K562 (cell line): Measurements from ENCODE around the gene DIP2B. TPM values are rescaled to one million over a fixed set of nuclear protein-coding genes. Genes with fewer than 3 reads are reported as not detected.

Source experiments
- ATAC-seq: fragments of 200-7000 bp; cut with Tn5 transposase; 3 replicates; pipeline ENCODE4 v1.9.1; 2020; ENCODE audit warnings: moderate library complexity
- BruUV-seq: library from RNA; stranded (reverse); fragments of 400-500 nt; replicated peaks from 2 replicates; lab custom pipeline; 2021; lab: Mats Ljungman, UMichigan
- CTCF ChIA-PET: fragments of 300-600 bp; formaldehyde crosslinking; extraction: SDS; loops from one replicate; lab custom pipeline; 2021; ENCODE audit warnings: low intra/inter-chr PET ratio; lab: Yijun Ruan, JAX
- POLR2A ChIA-PET: fragments of 300-600, 350-650 bp; sonication (Branson Sonifier 250); formaldehyde crosslinking; extraction: SDS; loops from one replicate; lab custom pipeline; 2021; ENCODE audit warnings: antibody characterized with exemption, inconsistent platforms; lab: Yijun Ruan, JAX
- DNase-seq, 4 experiments: peaks; one replicate each; pipeline versions ENCODE4 v3.0.0 to v3.0.0-alpha.2; 2011 to 2018; ENCODE audit warnings: low spot score in 3 of 4, mixed read lengths in 3 of 4; ENCODE audit errors: extremely low read depth in 1 of 4
- FAIRE-seq: peaks from 2 replicates; lab custom pipeline; 2011; peaks lifted over from hg19 to GRCh38; lab: Jason Lieb, UNC
- H2AFZ ChIP-seq: 2 replicates; pipeline ENCODE4 v1.6.0; 2011; ENCODE audit warnings: low read depth, low read length, control low read depth, inconsistent platforms
- H3K27ac ChIP-seq: fragments of 200-600 bp; 3 replicates; pipeline ENCODE4 v1.8.0; 2011; ENCODE audit warnings: low read depth, mild to moderate bottlenecking, control low read depth, inconsistent platforms, low read length, moderate library complexity, mixed read lengths; ENCODE audit errors: extremely low read depth
- H3K27me3 ChIP-seq, 2 experiments: fragments of 300-600 bp in 1 of 2; 2 replicates in 1 of 2; 3 replicates in 1 of 2; pipeline versions ENCODE4 v1.6.0 to v1.8.0; 2011; ENCODE audit warnings: inconsistent platforms in 2 of 2, low read length in 2 of 2, mild to moderate bottlenecking in 1 of 2, mixed read lengths in 1 of 2, moderate library complexity in 1 of 2; ENCODE audit not compliant: control insufficient read depth in 2 of 2, insufficient read depth in 2 of 2
- H3K36me3 ChIP-seq: fragments of 300-600 bp; 3 replicates; pipeline ENCODE4 v1.8.0; 2011; ENCODE audit warnings: mild to moderate bottlenecking, low read length, inconsistent platforms; ENCODE audit not compliant: control insufficient read depth, insufficient read depth
- H3K4me1 ChIP-seq, 2 experiments: fragments of 200-600 bp in 1 of 2; replicated peaks in 1 of 2; 2 replicates in 1 of 2; 3 replicates in 1 of 2; pipeline versions ENCODE4 v1.5.1 to v1.8.0; 2011; ENCODE audit warnings: inconsistent platforms in 2 of 2, low read length in 2 of 2, mild to moderate bottlenecking in 1 of 2, mixed read lengths in 1 of 2, moderate library complexity in 1 of 2; ENCODE audit not compliant: control insufficient read depth in 2 of 2, insufficient read depth in 2 of 2
- H3K4me2 ChIP-seq: 2 replicates; pipeline ENCODE4 v1.6.1; 2011; ENCODE audit warnings: low read length, control low read depth, inconsistent platforms, mixed read lengths; ENCODE audit not compliant: insufficient read depth
- H3K4me3 ChIP-seq: fragments of 200-600 bp; sonication (generic), shearing (Covaris generic); 2 replicates; pipeline ENCODE4 v1.5.1; 2016; ENCODE audit warnings: control low read depth, inconsistent platforms
- H3K79me2 ChIP-seq: fragments of 200-600 bp; 3 replicates; pipeline ENCODE4 v1.8.0; 2011; ENCODE audit warnings: low read length, inconsistent platforms; ENCODE audit not compliant: control insufficient read depth, insufficient read depth
- H3K9ac ChIP-seq, 2 experiments: 2 replicates each; pipeline versions ENCODE4 v1.6.0 to v1.6.1; 2011; ENCODE audit warnings: low read depth in 2 of 2, low read length in 2 of 2, control low read depth in 1 of 2, inconsistent platforms in 1 of 2, mild to moderate bottlenecking in 1 of 2, mixed read lengths in 1 of 2; ENCODE audit not compliant: insufficient read depth in 1 of 2
- H3K9me1 ChIP-seq: one replicate; pipeline ENCODE4 v1.6.0; 2011; ENCODE audit warnings: inconsistent platforms, mild to moderate bottlenecking, low read length, moderate library complexity; ENCODE audit not compliant: control insufficient read depth, insufficient read depth
- H3K9me3 ChIP-seq: replicated peaks from 2 replicates; pipeline ENCODE4 v1.5.1; 2011; ENCODE audit warnings: low read depth, low read length, inconsistent platforms; ENCODE audit not compliant: control insufficient read depth, insufficient read depth
- H4K20me1 ChIP-seq: replicated peaks from 2 replicates; pipeline ENCODE4 v1.6.1; 2011; ENCODE audit warnings: low read length, inconsistent platforms, mixed read lengths; ENCODE audit not compliant: control insufficient read depth, insufficient read depth
- CAMTA2 ChIP-seq: fragments of 250-450 bp; sonication (Bioruptor Pico); conservative IDR thresholded peaks from 2 replicates; pipeline ENCODE4 v1.5.1; 2022
- GTF3C2 ChIP-seq: IDR thresholded peaks from 3 replicates; pipeline ENCODE4 v1.6.1; 2011; ENCODE audit warnings: borderline replicate concordance, mild to moderate bottlenecking, moderate library complexity; ENCODE audit not compliant: insufficient read length; ENCODE audit errors: extremely low read depth
- HINFP ChIP-seq: fragments of 450-650 bp; conservative IDR thresholded peaks from 2 replicates; pipeline ENCODE4 v1.6.1; 2016; ENCODE audit warnings: missing genetic modification characterization, low read depth, mild to moderate bottlenecking, control low read depth, missing compliant biosample characterization
- HNRNPK ChIP-seq: fragments of 200-400 bp; formaldehyde crosslinking; IDR thresholded peaks from one replicate; pipeline ENCODE4 v1.6.1; 2018; ENCODE audit warnings: mild to moderate bottlenecking, low read depth, low read length; ENCODE audit not compliant: poor library complexity, severe bottlenecking
- MCM5 ChIP-seq: fragments of 450-650 bp; IDR thresholded peaks from 2 replicates; pipeline ENCODE4 v1.6.1; 2016; ENCODE audit warnings: low read depth
- POLR2AphosphoS5 ChIP-seq: IDR thresholded peaks from 2 replicates; pipeline ENCODE4 v1.6.1; 2011; ENCODE audit warnings: mild to moderate bottlenecking, low read depth, low read length, moderate library complexity; ENCODE audit not compliant: control insufficient read depth, insufficient read depth
- RBM39 ChIP-seq: fragments of 200-400 bp; formaldehyde crosslinking; optimal IDR thresholded peaks from 2 replicates; pipeline ENCODE3; 2018; ENCODE audit warnings: low read depth, low read length
- SIN3A ChIP-seq, 2 experiments: fragments of 150-350 bp in 1 of 2; IDR thresholded peaks; 2 replicates each; pipeline ENCODE4 v1.6.1; 2011 to 2016; ENCODE audit warnings: borderline replicate concordance in 2 of 2, low read depth in 2 of 2, low read length in 2 of 2, mild to moderate bottlenecking in 2 of 2, moderate library complexity in 2 of 2; ENCODE audit not compliant: control insufficient read depth in 1 of 2
- SIRT6 ChIP-seq: IDR thresholded peaks from one replicate; pipeline ENCODE4 v1.6.1; 2012; ENCODE audit warnings: low read depth, mild to moderate bottlenecking, control low read depth, inconsistent platforms, low read length, moderate library complexity
- WGBS: fragments of 100-300 bp; shearing (Covaris generic); methylation state at CpG from one replicate; pipeline ENCODE4 v1.1.6; 2016; ENCODE audit warnings: low coverage, mixed read lengths; ENCODE audit not compliant: insufficient coverage; ENCODE audit errors: missing lambda C conversion rate; 5-methylcytosine and 5-hydroxymethylcytosine counted together
- in situ Hi-C: fragments of 300-500 bp; cut with MboI; formaldehyde crosslinking; loops from 4 replicates; pipeline ENCODE4 v1.15.0; 2018; ENCODE audit warnings: inconsistent platforms, mixed read lengths
- intact Hi-C: fragments of 100-400 bp; cut with micrococcal nuclease; formaldehyde crosslinking; loops from 2 replicates; pipeline ENCODE4 v1.14.2; 2022
- polyA plus RNA-seq, 8 experiments: library from polyadenylated mRNA; depleted of rRNA in 4 of 8; stranded (reverse) in 5 of 8; unstranded in 3 of 8; fragments of >200 nt; fragmentation: Nextera tagmentation in 2 of 8; fragmentation: Illumina TruSeq in 1 of 8; extraction: Ambion mirVana in 2 of 8; extraction: Trizol in 1 of 8; gene quantifications; 2 replicates each; pipeline versions ENCODE4 v1.2.1 to v1.2.3, GENCODE V29; 2011 to 2014; ENCODE audit warnings: inconsistent platforms in 1 of 8, missing spikeins in 1 of 8
- total RNA-seq, 7 experiments: library from RNA; depleted of rRNA in 6 of 7; stranded (reverse); fragments of >200 nt in 6 of 7; fragmentation: Illumina TruSeq in 2 of 7; extraction: Trizol in 2 of 7; gene quantifications; 2 replicates each; pipeline versions ENCODE4 v1.2.1 to v1.2.3, GENCODE V29; 2011 to 2021; ENCODE audit warnings: low replicate concordance in 1 of 7

Gene DIP2B
- total and polyA plus RNA-seq, 9 of the 15 experiments (the other 6 are each of a cell fraction or from before 2014, with no cell fraction given) = 4.6 to 26.1 (median 18.8) TPM

- no peak overlapping the region for H3K9ac ChIP-seq
- H3K79me2 ChIP-seq = no peaks in the 10 kb centered on the region
- no peak overlapping the region for H3K27ac ChIP-seq
- no peak for DNase-seq
- H3K4me3 ChIP-seq = no peak overlapping the region
- no peak for ATAC-seq
- no peak for FAIRE-seq
- intact Hi-C loops (no loop called here), in situ Hi-C loops (loop anchor here (10.0 kb wide), 1 partner anchor 235 kb away; the partner anchor contains the start of gene DIP2B)
- POLR2A ChIA-PET = interaction anchor here (0.8 kb wide), 1 partner anchor 25 kb away, joined by 4 read pairs; no protein-coding TSS in a partner anchor
- no peaks in the 10 kb centered on the region for H3K9me1 ChIP-seq
- TF ChIP-seq HNRNPK (no peak), HINFP (no peak), RBM39 (no peak)
- 95% methylated on average over 7 of the region's 7 CpGs for WGBS
- no peak overlapping the region for H2AFZ ChIP-seq
- peaks cover 73% of the 10 kb centered on the region for H3K36me3 ChIP-seq
- H4K20me1 ChIP-seq = peaks cover under 1% of the 10 kb centered on the region; the same call in 1 of the 2 replicates
- H3K27me3 ChIP-seq = no peaks in the 10 kb centered on the region
- CTCF ChIA-PET = no interaction called here
- H3K4me2 ChIP-seq = no peak overlapping the region
- BruUV-seq = no TSS peak
- H3K9me3 ChIP-seq = no peaks in the 10 kb centered on the region
- H3K4me1 ChIP-seq = no peaks in the 10 kb centered on the region; a peak in 1 of 5 replicates
Observed at GRCh38 chr12:50739611-50740010, 234.8 kb downstream of the DIP2B start.

- no peak overlapping the region for H3K27ac ChIP-seq
- H3K36me3 ChIP-seq = peaks cover 76% of the 10 kb centered on the region
- no peaks in the 10 kb centered on the region for H4K20me1 ChIP-seq
- no peak for DNase-seq
- H3K4me2 ChIP-seq = no peak overlapping the region
- TF ChIP-seq POLR2AphosphoS5 (no peak), SIRT6 (no peak), GTF3C2 (no peak), CAMTA2 (no peak), MCM5 (no peak), SIN3A (IDR thresholded peaks at IDR 0.05; ENCODE audit: borderline replicate concordance in 2 of 2, control insufficient read depth in 1 of 2, low read depth in 2 of 2, low read length in 2 of 2) (no peak)
- no peaks in the 10 kb centered on the region for H3K9me3 ChIP-seq
- H3K4me3 ChIP-seq = no peak overlapping the region
- no peak for FAIRE-seq
- no peaks in the 10 kb centered on the region for H3K27me3 ChIP-seq
- no peaks in the 10 kb centered on the region for H3K79me2 ChIP-seq
- 82% methylated on average over 2 of the region's 2 CpGs for WGBS
- no peaks in the 10 kb centered on the region for H3K9me1 ChIP-seq
- ChIA-PET CTCF (no interaction called here), POLR2A (interaction anchor here (0.6 to 1.4 kb wide), 4 partner anchors 13 to 41 kb away, joined by 3 to 4 read pairs (median 3); partner anchors contain the start of gene ATF1)
- no peaks in the 10 kb centered on the region for H3K4me1 ChIP-seq
- no peak for ATAC-seq
- H2AFZ ChIP-seq = no peak overlapping the region
- in situ Hi-C loops = loop anchor here (10.0 kb wide), 1 partner anchor 236 kb away; the partner anchor contains the start of gene DIP2B
- BruUV-seq = no TSS peak
- H3K9ac ChIP-seq = no peak overlapping the region
- intact Hi-C loops = no loop called here
Observed at GRCh38 chr12:50740307-50740706, 235.5 kb downstream of the DIP2B start.
